Measurements from ENCODE around the gene TMEM212. TPM values are rescaled to one million over a fixed set of nuclear protein-coding genes. Genes with fewer than 3 reads are reported as not detected.

The TMEM212 gene
- total RNA-seq, 1 donor from 2014 or later, result not detected

GRCh38 chr3:171847595-171848259, 4.6 kb downstream of the TMEM212 start:
- Mint-ChIP-seq H3K9me3 (peaks cover 7% of the 10 kb centered on the region), H3K27ac (no peak overlapping the region), H3K27me3 (ENCODE audit: insufficient read depth, low read depth) (no peaks in the 10 kb centered on the region), H3K4me1 (peaks cover 12% of the 10 kb centered on the region), H3K36me3 (peaks cover 3% of the 10 kb centered on the region), H3K4me3 (no peak overlapping the region)
- Histone ChIP-seq H3K27ac (no peak overlapping the region), H3F3A (ENCODE audit: low read depth) (peaks cover 6% of the 10 kb centered on the region), H3K9me3 (ENCODE audit: low read depth) (no peaks in the 10 kb centered on the region), H3K4me2 (no peak overlapping the region), H2AFZ (replicated peaks) (no peak overlapping the region), H4K20me1 (ENCODE audit: low read depth) (no peaks in the 10 kb centered on the region), H3K4me1 (peaks cover 7% of the 10 kb centered on the region), H3K79me2 (ENCODE audit: low read depth) (no peaks in the 10 kb centered on the region), H3K4me3 (no peak overlapping the region), H3K27me3 (no peaks in the 10 kb centered on the region), H3K9ac (no peak overlapping the region), H3K36me3 (no peaks in the 10 kb centered on the region)
- DNase-seq (ENCODE audit: low spot score), result no peak
- TF ChIP-seq EZH2 (IDR thresholded peaks at IDR 0.05) (no peak), EZH2phosphoT487 (IDR thresholded peaks at IDR 0.05) (no peak), CTCF (IDR thresholded peaks at IDR 0.05) (no peak)

GRCh38 chr3:171849617-171850319, 6.6 kb downstream of the TMEM212 start:
- no peak for DNase-seq (ENCODE audit: low spot score)
- Histone ChIP-seq H3K9ac (no peak overlapping the region), H3K27ac (no peak overlapping the region), H3K36me3 (no peaks in the 10 kb centered on the region), H3K4me2 (no peak overlapping the region), H2AFZ (replicated peaks) (no peak overlapping the region), H3K9me3 (ENCODE audit: low read depth) (peaks cover 15% of the 10 kb centered on the region), H4K20me1 (ENCODE audit: low read depth) (no peaks in the 10 kb centered on the region), H3K4me1 (no peaks in the 10 kb centered on the region), H3K4me3 (no peak overlapping the region), H3K27me3 (no peaks in the 10 kb centered on the region), H3F3A (ENCODE audit: low read depth) (no peaks in the 10 kb centered on the region), H3K79me2 (ENCODE audit: low read depth) (no peaks in the 10 kb centered on the region)
- Mint-ChIP-seq H3K4me3 (no peak overlapping the region), H3K36me3 (peaks cover 5% of the 10 kb centered on the region), H3K27me3 (ENCODE audit: insufficient read depth, low read depth) (no peaks in the 10 kb centered on the region), H3K27ac (no peak overlapping the region), H3K4me1 (peaks cover 6% of the 10 kb centered on the region), H3K9me3 (peaks cover 26% of the 10 kb centered on the region)
- no peak for TF ChIP-seq CTCF (IDR thresholded peaks at IDR 0.05)
- TF ChIP-seq EZH2 (IDR thresholded peaks at IDR 0.05), result no peak
- no peak for TF ChIP-seq EZH2phosphoT487 (IDR thresholded peaks at IDR 0.05)

- Mint-ChIP-seq H3K27me3 (ENCODE audit: insufficient read depth, low read depth) (no peaks in the 10 kb centered on the region), H3K4me3 (no peak overlapping the region), H3K4me1 (peaks cover 6% of the 10 kb centered on the region), H3K27ac (no peak overlapping the region), H3K36me3 (peaks cover 3% of the 10 kb centered on the region), H3K9me3 (peaks cover 26% of the 10 kb centered on the region)
- no peak overlapping the region for H3K27ac ChIP-seq
- H3K4me1 ChIP-seq, result no peaks in the 10 kb centered on the region
- no peaks in the 10 kb centered on the region for H4K20me1 ChIP-seq (ENCODE audit: low read depth)
- H2AFZ ChIP-seq (replicated peaks), result no peak overlapping the region
- no peaks in the 10 kb centered on the region for H3F3A ChIP-seq (ENCODE audit: low read depth)
- TF ChIP-seq CTCF (IDR thresholded peaks at IDR 0.05) (no peak), EZH2 (IDR thresholded peaks at IDR 0.05) (no peak), EZH2phosphoT487 (IDR thresholded peaks at IDR 0.05) (no peak)
- peaks cover 19% of the 10 kb centered on the region for H3K9me3 ChIP-seq (ENCODE audit: low read depth)
- no peaks in the 10 kb centered on the region for H3K27me3 ChIP-seq
- H3K4me2 ChIP-seq, result no peak overlapping the region
- H3K9ac ChIP-seq, result no peak overlapping the region
- H3K4me3 ChIP-seq, result no peak overlapping the region
- H3K36me3 ChIP-seq, result peaks cover 4% of the 10 kb centered on the region
- no peak for DNase-seq (ENCODE audit: low spot score)
- no peaks in the 10 kb centered on the region for H3K79me2 ChIP-seq (ENCODE audit: low read depth)
Measured at GRCh38 chr3:171850320-171850959, 7.3 kb downstream of the TMEM212 start.

All from neural progenitor cell (in vitro differentiated cells).